ENCODE data around the gene BCAP29.

The BCAP29 gene

DNA sequence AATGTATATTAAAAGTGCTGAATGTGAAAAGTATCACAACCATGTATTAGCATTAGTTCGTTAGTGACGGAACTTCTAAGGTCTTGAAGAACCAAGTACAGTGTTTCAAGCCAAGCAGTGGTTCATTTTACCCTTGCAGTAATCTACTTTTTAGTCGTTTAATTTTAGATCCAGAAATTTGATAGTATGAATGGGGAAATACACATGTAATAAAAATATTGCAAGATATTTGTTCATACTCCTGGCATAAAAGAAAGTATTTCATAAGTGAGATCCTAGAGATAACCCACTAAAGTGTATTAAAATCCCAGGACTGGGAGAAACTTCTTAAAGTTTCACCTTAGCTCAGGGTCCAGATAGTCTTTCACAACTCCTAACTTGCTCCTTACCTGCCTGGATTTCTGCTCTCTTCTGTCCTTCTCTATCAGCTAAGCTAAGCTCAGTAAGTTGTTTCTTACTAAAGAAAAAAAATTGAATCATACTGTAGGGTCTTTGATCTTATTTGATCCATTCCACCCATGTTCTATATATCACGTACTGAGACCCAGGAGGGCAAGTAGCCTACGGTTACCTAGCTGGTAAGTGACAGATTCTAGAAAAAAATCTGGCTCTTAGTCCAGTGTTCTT, 1.5 kb downstream of the BCAP29 start:
- DNase-seq (ENCODE audit: low read depth in 2 of 2): no peak

DNA sequence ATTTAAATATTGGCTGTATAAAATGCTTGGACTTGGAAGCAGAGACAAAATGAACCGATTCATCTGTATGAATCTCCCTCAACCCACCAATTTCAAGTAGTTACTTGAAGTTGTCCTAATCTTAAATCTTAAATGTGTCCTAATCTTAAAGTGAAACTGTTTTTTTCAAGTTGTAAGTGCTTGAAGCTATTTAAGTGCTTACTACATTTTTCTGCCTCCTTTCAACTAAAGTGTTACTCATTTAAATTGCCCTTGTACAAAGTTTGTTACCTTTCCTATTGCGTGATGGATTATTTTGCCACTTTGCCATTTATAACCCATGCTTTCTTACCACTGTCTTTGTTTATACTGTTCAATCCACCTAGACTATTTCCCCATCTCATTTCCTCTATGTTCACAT, 2.8 kb downstream of the BCAP29 start:
- DNase-seq (ENCODE audit: low read depth in 2 of 2): no peak

DNA sequence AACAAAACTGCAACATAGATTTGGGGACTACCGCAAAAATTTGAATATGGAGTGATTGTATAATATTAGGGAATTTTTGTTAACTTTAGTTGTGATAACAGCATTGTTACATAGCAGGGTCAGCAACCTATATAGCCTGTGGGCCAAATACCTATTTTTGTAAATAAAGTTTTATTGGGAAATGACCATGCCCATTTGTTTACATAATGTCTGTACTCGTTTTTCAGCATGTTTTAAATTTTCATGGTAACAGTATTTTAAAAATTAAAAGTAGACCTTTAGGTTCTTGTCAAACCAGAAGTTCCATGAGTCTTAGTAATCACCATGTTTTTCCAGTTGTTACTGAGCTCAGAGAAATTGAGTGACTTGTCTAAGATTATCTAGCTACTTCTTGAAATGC, 4.7 kb downstream of the BCAP29 start:
- DNase-seq (ENCODE audit: low read depth in 2 of 2): no peak

DNA sequence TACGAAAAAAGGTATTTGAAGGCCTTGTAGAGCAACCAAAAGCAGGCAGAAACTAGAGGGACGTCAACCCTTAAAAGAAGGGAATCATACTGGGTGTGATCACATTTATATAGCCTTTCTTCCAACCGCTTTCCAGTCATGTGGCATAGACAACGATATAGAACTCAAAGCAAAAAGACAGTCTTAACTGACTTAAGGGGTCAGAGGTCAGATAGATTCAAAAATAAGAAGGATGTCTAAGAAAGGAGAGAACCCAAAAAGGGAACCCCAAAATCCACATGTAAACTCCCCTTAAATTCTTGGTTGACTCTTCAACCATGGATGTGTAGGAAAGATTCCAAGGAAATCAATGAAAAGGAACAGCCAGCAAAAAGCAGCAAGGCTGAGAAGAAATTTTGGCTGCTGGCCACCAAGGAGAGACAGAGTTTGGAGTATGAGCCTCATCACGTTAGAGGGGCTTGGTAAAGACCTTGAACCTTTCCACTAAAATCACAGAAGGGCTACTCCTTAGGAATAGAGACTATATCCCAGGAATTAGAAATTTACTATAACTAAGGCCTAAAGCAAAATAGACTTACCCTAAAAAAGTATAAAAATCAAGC, 8.6 kb downstream of the BCAP29 start:
- no peak for DNase-seq (ENCODE audit: low read depth in 2 of 2)

DNA sequence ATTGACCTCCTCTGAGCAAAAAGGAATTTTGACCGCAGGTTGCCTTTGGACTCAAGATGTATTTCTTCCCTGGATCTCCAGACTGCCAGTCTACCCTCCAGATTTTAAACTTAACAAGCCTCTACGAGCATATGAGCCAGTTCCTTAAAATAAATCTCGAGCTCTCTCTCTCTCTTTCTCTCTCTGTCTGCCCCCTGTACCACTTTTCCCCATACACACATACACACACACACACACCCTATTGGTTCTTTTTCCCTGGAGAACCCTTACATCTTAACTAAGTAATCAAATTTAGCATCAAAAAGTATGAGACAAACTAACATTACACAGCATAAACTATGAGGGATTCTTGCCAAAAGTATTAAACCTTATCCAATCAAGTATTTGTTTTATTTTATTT, 11.4 kb downstream of the BCAP29 start:
- DNase-seq (ENCODE audit: low read depth in 2 of 2): no peak

DNA sequence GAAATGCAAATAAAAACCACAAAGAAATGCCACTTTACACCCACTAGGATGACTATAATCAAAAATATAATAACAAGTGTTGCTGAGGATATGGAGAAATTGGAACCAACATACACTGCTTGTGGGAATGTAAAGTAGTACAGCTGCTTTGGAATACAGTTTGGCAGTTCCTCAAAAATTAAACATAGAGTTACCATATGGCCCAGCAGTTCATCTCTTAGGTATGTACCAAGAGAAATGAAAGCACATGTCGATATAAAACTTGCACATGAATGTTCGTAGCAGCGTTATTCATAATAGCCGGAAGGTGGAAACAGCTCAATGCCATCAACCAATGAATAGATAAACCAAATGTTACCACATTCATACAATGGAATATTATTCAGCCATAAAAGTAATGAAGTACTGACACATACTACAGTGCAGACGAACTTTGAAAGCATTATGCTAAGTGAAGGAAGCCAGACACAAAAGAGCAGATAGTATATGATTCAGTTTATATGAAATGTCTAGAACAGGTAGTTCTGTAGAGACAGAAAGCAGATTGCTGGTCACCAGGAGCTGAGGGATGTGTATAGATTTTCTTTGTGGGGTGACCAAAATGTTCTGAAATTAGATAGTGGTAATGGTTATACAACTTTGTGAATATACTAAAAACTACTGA, 12.4 kb downstream of the BCAP29 start:
- peak; percentile 85 to 89 for DNase-seq (ENCODE audit: low read depth in 2 of 2)

DNA sequence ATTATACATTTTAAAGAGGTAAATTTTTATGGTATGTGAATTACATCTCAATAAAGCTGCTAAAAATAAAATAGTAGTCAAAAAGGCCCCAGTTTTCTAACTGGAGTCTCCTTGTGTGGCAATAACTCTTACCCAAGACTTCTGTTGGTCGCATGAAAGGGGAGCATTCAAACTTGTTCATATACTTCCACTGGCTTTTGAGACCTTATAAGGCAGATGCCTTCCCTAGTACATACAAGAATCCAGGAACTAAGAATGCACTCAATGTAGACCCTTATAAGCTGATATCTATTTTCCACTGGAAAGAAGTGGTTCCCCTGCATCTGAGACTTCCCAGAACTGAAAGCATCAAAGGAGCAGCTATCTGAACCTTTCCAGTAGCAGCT, 13.0 kb downstream of the BCAP29 start:
- no peak for DNase-seq (ENCODE audit: low read depth in 2 of 2)

DNA sequence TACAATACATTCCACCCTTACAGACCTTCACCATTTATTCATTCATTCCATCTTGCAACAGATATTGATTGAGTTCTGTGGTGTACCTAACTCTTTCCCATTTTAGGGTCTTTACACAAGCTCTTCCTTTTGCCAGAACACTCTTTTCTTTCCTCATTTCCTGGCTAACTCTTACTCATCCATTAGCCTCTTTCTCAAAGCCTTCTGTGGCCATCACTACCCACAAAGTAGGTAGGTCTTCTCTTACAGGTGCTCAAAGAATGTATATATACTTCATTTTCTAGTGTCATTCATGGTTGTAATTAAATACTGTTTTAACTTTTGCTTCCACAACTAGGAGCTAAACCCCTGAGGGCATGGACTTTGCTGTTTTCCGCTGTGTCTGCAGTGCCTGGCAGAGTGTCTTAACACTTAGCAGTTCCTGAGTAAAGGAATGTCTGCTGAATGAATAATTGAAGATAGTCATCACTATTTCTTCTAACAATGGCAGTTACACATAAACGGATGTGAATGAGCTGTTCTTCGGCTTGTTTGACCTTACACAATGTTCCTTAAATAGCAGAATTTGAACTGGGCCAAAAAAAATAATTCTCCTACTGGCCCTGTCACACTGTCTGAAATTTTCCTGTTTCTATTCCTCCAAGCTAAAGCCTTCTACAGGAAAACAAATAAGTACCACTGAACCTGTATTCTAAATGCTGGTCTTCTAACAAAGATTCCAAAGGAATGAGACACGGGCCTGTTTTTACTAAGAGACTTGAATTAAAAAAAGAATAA, 15.1 kb downstream of the BCAP29 start:
- peak; percentile 60 to 70 for DNase-seq (ENCODE audit: low read depth in 2 of 2)

DNA sequence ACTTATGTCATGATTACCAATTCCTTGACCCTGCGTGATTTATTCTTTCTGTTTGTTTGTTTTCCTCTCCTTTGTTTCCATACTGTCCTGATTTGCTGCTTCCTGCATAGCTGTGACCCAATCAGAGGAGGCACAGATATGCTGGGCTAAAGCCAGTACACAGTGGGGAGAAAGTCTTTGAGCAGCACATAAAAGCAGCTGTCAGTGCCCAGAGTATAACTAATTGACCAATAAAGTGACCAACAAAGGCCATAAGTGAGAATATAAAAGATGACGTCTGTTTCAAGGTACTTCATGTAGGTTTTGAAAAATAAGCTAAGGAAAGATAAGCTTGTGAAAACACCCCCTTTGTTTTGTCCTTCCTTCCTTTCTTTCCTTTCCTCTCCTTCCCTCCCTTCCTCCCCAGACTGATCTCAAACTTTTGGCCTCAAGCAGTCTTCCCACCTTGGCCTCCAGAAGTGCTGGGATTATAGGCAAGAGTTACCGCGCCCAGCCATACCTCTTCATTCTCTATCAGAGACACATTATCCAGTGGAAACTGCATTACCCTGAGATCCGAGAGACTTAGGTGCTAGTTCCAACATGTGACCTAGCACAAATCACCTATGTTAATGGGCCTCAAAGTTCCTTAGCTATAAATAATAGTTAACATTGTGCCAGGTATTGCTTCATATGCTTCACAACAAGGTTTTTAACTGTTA, 17.0 kb downstream of the BCAP29 start:
- DNase-seq (ENCODE audit: low read depth in 2 of 2): no peak

DNA sequence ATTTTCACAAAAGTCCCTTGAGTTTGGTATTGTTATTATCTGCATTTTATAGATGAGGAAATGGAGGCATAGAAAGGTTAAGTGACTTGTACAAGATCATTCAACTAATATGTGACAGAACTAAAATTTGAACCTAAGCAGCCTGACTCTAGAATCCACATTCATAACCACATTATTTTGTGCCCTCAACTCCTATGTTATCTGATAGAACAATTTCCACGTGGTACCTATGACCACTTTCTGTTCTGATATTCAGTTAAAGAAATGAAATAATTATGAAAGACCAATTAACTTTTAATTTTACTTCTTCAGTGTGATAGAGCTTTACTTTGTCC, 17.5 kb downstream of the BCAP29 start:
- DNase-seq (ENCODE audit: low read depth in 2 of 2): no peak

DNA sequence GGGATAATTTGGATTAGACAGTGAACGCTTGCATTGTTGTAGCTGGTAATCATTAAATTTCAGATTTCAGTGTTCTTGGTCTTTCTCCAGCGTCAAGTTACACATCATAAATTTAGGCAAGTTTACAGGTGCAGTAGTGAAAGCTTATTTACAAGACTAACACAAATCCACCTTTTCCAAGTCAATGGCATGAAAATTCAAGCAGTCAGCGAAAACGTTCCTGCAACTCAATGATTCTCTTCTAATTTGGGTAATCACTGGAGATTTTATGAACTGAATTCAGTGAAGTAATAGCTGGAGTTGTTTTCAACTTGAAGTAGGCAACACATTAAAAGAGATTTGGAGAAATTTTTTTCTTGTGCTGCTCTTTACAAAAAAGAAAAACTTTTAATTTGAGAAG, 17.9 kb downstream of the BCAP29 start:
- no peak for DNase-seq (ENCODE audit: low read depth in 2 of 2)

DNA sequence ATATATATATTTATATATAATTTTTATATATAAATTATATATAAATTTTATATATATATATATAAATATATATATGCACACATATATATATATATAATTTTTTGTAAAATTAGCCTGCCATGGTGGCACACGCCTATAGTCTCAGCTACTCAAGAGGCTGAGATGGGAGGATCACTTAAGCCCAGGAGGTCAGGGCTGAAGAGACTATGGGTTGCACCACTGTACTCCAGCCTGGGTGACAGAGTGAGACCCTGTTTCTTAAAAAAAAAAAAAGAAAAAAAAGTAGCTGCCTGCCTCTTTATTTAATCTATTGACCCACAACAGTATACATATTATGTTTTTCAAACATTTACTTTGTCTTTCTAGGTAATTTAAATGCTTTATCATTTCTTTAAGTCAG, 19.2 kb downstream of the BCAP29 start:
- no peak for DNase-seq (ENCODE audit: low read depth in 2 of 2)

DNA sequence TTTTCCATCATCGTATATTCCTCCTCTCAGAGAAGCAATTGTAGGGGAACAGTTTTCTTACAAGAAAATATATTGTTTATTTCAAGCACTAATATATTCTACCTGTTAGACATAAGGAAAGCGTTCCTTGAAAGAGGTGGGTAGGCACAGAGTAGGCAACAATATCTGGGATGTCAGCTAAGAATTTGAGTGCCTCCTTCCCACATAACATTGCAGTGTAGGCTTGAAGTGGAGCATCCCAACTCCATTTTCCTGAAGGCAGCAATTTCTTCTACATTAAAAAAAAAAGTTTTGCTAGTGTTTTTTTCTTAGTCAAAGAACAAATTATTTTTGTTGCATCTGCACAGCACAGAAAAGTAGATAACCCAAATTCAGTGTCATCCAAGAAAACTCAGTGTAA, 20.8 kb downstream of the BCAP29 start:
- no peak for DNase-seq (ENCODE audit: low read depth in 2 of 2)

DNA sequence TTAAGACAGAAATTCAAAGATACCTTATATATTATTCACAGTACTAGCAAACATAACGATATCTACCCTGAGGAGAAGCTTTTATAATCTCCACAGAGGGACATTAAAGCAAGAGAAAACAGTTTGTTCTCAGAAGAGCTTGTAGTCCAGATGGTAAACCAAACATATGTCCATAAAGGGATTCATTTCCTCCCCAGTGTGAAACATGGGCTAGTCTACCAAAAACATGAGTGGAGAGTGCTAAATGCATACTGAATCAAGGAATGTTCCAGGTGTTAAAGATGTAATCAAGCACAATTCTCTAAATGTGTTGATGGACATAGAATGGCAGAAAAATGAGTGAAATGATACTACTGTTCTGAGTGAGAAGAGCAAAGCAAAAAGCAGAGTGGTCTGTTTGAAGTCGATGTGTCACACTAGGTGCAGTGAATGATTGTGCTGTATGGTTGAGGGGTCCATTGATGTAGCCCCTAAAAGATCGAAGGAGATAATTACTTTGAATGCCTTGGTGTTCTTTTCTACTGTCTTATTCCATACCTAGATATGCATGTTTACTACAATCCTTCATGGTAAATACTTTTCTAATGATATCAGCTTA, 25.3 kb downstream of the BCAP29 start:
- DNase-seq (ENCODE audit: low read depth in 2 of 2): no peak

DNA sequence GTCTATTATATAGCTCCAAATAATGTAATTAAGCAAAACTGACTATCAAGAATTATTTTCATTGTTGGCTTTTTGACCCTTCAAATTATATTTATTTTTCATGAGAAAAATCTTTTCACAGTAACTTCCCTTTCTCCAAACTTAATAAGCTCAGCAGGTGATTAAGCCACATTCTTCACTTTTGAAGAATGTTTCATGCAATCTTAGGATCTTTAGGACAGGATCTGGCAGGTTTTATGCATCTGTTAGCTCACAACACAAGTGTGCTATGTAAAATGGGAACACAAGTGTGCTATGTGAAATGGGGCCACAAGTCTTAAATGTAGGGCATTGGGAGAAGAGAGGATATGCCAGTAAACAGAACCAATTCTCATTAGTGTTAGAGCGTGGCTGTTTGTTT, 26.3 kb downstream of the BCAP29 start:
- DNase-seq (ENCODE audit: low read depth in 2 of 2): no peak

DNA sequence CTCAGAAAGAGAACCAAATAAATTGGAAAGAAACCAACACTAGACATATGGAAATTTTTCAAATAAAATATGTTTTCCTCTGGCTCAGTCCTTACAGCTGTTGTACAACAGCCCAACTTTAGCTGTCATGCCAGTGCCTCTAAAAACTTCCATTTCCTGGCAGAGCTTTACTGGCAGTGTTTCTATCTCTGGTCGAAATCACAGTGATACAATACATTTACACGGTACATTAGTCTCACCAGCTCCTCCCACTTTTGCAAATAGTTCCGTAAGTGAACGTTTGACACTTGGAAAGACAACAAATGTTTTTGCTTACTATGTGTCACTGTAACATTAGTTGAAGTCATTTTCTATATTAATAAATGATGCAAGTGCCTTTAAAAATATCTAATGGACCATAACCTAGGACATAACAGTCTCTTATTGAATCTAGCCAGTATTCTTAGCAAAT, 29.8 kb downstream of the BCAP29 start:
- DNase-seq (ENCODE audit: low read depth in 2 of 2): no peak

DNA sequence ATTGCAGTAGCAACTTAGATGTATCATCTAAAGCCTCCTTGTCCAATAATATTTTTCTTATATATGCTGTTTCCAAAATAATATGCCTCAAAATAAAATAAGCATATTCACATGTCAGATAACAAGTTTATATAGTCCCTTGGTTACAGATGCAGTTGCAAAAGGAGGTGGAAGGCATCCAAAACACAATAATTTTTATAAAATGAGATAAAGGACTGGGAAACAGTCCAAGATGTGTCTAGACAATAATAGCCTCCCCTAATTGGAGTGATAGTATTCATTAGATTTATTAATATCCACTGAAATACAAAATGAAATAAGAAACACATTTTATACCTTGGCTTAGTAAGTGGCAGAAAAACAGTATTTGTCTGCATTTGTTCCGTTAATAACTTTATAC, 30.3 kb downstream of the BCAP29 start:
- no peak for DNase-seq (ENCODE audit: low read depth in 2 of 2)

DNA sequence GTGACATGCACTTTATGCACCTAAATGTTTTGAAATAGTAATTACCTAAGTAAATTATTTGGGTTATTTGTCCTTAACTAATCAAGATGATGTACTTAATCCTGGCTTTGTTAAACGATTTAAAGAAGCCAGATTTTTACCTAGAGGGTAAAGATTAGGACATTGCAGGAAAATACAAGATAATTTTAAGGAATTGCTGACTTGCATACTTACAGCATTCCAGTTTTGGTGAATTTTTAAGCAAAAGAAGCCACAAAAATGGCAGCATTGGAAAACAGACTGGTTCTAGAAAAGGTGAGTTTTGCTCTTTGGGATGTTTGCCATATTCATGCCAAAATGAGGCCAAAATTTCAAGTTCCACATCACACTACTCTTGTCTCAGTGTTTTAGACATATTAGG, 33.4 kb downstream of the BCAP29 start:
- no peak for DNase-seq (ENCODE audit: low read depth in 2 of 2)

DNA sequence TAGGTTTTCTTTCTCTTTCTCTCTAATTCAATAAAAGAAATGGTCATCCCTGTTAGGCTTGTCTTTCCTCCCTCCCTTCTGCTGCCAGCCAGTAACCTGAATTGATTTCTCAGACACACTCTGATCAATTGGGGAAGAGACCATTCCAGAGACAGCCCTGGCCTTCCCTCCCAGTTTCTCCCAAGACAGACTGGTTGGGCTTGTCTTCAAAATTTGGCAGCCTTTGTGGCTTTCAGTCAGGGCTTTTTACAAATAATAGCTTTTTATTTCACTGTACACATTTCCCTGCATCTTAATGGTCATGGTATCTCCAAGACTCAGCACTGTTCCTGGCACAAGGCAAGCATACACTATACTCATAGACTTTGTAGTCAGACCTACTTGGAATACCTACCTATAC, 33.9 kb downstream of the BCAP29 start:
- DNase-seq (ENCODE audit: low read depth in 2 of 2): no peak

DNA sequence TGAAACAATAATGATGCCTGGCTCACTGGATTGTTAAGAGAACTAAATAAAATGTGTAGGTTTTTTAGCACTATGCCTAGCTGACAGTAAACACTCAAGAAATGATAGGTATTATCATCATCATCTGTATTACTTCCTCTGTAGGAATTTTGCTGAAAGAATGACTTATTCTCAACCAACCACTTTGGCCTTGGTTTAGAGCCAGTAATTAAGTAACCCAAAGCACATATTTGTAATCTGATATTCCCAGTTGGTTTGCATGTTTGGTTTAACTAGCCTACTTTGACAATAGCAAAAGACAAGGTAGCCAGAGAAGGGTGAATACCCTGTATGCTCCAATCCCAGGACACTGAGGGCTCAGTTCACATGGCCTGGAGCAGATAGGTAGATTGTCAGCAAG, 34.4 kb downstream of the BCAP29 start:
- peak; percentile 81 to 84 for DNase-seq (ENCODE audit: low read depth in 2 of 2)

DNA sequence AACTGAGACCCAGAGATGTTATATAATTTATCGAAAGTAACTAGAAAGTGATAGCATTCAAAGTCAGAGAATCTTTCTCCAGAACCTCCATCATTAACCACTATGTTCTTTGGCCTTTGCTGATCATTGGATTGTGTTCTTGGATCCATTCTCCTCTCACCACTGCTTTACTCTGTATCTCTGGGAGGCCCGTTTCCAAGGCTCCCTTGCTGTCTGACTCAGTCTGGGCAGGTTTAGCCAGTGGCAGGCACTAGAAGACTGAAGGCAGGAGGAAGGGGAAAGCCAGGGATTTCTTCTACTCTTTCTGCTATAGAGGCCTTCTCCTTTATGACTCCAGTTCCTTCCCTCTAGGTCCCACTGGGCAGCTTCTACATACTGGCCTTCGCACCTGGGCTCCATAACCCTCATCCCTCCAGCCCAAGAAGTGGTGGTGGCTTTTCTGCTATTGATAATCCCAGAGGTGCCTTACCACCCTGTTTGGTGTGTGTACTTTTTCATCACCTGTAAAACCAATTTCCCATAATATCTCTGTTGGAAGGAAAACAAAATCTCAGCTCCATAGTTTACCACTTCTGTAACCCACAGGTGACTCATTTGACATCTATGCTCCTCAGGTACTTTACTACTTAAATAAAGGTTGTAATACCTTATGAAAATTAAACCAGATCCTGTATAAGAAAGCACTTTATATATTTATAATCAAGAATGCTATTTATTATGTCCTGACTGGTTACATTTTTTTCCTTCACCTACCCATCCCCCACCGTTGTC, 36.0 kb downstream of the BCAP29 start:
- DNase-seq (ENCODE audit: low read depth in 2 of 2): no peak
